HG03378 (cell line): ENCODE results near the gene XIRP2.
"Not testable (repeated sequence)": the region's sequence is repeated elsewhere in the genome, so short reads cannot be mapped to it uniquely, and the experiment has no call there.

ENCODE experiments used
- ATAC-seq: cut with Tn5 transposase; IDR thresholded peaks from one replicate; pipeline ENCODE4 v1.9.1; 2021; ENCODE audit warnings: mild to moderate bottlenecking, moderate library complexity; ENCODE audit not compliant: unreplicated experiment

The XIRP2 gene

GRCh38 chr2:167187978-167188967 lies 300.0 kb downstream of the XIRP2 start:
- ATAC-seq, result no peak

- no peak for ATAC-seq
Observed at GRCh38 chr2:167190053-167190452, 301.8 kb downstream of the XIRP2 start.

GRCh38 chr2:167191588-167191987 lies 303.3 kb downstream of the XIRP2 start:
- no peak for ATAC-seq

DNA sequence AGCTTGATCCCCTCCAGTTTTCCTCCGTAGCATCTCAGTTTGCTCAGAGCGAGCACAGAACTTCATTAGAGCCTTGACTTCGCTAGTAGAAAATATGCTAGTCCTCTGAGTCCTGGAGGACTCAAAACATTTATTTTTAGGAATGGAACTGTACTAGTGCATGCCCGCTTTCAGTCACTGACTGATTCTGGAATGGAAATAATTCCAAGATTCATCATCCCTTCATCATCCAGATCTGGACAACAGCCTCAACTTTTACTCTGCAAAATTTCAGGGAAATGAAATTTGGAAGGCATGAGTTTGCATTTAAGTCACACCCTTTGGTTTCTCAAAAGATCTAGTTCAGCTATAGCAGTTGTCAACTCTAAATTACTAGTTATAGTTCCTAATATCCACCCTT lies 304.6 kb downstream of the XIRP2 start:
- no peak for ATAC-seq

DNA sequence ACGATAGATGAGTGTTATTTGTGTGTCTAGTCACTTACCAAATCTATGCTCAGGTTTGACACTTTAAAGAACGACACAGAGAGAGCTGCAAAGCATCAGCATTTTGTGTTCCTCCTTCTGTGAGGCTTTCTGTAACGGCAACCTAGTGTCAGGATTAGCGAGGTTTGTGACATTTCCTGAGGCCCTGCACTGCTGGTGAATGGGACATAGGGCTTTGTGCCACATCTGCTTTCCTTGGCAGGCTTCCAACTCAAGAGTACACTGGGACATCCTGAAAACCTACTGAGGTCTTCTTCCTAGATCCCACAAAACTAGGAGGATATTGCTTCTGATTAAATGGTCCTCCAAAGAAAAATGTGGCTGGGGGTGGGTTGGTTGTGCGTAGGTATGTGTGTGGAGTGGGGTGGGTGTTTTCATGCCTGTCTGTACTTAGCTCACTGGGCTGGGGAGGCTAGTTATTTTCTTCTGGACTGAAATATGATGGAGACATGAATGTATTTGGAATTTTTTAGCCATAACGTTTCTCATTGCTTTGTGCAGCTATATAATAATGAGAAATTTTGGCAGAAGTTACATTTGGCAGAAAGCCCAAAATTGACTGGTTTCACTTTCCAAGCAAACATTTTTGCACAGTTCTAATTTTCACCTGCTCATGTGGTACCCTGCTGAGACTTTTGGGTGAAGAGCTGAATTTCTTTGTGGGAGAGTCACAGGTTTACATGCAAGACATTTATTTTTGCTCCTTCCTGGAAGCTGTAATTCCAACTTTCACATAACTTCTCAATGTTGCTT lies 308.4 kb downstream of the XIRP2 start:
- ATAC-seq, result no peak

- no peak for ATAC-seq
Observed at GRCh38 chr2:167198009-167198408, 309.7 kb downstream of the XIRP2 start.

DNA sequence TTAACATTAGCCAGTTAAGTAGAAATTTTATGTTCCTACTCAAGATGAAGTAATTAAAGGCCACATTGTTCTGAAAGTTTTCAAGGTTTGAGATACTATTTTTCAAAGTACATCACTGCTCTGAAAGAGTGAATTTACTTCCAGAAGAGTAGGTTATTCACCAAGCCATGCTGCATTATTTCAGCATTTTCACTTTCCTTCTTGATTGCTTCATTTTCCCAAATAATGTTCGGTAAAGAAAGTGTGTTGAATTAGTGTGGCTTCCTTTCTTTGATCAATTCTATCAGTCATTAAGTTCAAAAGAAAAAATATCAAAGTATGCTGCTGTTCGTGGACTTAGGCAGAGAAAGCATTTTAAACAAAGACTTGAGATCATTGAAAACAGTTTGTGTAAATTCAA lies 310.3 kb downstream of the XIRP2 start:
- no peak for ATAC-seq

DNA sequence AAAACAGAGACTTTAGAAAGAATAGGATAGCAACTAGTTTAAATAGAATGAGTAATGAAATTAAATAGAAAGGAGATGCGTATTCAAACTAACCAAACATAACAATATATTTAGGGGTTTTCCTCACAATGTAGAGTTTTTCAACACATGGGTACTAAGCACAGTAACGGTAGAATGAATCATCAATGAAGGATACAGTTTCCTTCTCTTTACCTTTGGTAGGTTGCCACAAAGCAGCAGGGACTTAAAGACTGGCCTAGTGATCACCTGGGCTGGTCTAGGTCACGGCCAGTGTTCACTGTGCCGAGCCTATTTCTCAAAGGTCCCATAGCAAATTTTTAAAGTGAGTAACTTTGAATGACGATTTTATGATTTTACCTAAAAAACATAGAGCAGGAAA lies 311.7 kb downstream of the XIRP2 start:
- ATAC-seq, result no peak

- no peak for ATAC-seq
Observed at GRCh38 chr2:167209784-167210183, 321.5 kb downstream of the XIRP2 start.

DNA sequence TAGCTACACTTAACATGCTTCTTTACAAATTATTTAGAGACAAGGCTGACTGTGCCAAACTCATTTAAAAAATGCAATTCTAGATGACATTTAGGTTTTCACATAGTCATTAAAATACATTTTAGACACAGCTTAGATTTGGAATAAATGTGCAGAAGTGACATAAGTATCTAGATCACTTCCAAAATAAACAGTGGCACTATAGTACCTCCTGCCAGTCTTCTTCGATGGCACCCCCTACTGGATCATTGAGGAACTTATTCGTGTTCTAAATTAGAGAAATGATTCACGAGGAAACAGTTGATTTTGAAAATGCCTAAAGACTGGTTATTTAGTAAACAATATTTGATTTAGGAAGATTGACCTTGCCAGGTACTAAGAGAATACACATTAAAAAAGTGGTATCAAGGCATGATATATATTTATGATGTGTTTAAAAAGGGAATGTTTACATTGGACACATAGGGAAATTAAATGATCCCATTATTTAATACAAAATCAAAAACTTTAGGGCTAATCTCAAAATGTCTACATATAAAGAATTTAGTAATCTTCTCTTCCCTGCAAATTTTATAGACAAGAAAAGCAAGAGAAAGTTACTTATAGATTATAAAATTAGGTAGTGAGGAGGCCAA lies 323.9 kb downstream of the XIRP2 start:
- ATAC-seq, result peak; percentile 83

DNA sequence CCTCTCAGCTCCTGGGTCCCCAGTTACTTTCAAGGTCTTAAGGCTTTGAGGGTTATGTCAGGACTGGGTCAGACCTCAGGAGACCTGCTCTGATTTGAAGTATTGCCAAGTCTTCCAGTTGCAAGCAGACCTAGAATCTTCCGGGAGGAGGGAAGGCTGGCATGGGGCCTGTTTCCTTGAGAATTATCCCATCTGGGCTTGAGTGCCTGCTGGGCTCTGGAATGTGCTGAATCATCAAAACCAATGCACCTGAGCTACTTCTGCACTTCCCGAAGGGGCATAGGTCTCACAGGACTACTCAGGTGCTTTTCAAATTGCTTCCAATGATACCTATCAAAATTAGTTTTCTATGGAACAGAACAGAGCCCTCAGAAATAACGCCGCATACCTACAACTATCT lies 327.3 kb downstream of the XIRP2 start:
- no peak for ATAC-seq

- ATAC-seq, result no peak
Observed at GRCh38 chr2:167237478-167237877, 349.2 kb downstream of the XIRP2 start.

DNA sequence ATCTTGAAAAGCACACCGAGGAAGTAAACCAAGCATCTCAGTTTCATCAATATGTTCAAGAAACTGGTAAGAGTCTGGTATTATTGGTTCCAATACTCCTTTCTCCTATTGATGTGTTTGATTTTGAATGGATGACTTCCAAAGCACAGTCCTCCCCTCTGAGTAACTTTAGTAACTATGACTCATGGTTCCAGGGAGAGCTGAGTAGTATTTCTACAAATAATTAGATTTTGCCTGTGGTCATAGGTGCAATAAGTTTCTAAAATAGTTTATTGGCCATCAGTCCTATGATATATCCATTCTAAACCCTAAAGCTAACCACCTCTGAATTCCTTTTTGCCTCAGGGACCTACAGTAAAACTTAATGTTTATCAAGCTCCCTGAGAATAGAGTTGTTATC lies 352.4 kb downstream of the XIRP2 start:
- ATAC-seq, result no peak

DNA sequence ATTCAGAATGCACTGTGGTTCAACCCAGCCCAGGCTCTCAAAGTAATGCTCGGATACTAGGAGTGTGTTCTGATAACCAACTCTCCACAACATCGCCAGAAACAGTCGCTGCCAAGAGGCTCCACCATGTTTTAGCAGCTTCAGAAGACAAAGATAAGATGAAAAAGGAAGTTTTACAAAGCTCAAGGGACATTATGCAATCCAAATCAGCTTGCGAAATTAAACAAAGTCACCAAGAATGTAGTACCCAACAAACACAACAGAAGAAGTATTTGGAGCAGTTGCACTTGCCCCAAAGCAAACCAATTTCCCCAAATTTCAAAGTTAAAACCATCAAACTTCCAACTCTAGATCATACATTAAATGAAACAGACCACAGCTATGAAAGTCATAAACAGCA lies 360.9 kb downstream of the XIRP2 start:
- ATAC-seq, result no peak

GRCh38 chr2:167253025-167253424 lies 364.7 kb downstream of the XIRP2 start:
- no peak for ATAC-seq

- no peak for ATAC-seq
Observed at GRCh38 chr2:167254721-167255120, 366.4 kb downstream of the XIRP2 start.

- no peak for ATAC-seq
Observed at GRCh38 chr2:167258712-167259111, 370.4 kb downstream of the XIRP2 start.

- ATAC-seq, result no peak
Observed at GRCh38 chr2:167264380-167264779, 376.1 kb downstream of the XIRP2 start.

GRCh38 chr2:167265004-167265403 lies 376.7 kb downstream of the XIRP2 start:
- no peak for ATAC-seq

- no peak for ATAC-seq
Observed at GRCh38 chr2:167265722-167266121, 377.4 kb downstream of the XIRP2 start.

DNA sequence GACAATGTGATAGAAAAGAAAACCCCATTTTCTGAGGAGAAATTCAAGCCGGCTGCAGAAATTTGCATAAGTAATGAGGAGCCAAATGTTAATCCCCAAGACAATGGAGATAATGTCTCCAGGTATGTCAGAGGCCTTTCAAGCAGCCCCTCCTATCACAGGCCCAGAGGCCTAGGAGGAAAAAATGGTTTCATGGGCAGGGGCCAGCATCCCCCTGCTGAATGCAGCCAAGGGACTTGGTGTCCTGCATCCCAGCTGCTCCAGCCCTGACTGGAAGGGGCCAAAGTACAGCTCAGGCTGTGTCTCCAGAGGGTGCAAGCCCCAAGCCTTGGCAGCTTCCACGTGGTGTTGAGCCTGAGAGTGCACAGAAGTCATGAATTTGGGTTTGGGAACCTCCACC lies 380.0 kb downstream of the XIRP2 start:
- not testable (repeated sequence) for ATAC-seq
